DOHH2 (cell line): ENCODE results near the gene SUCO.

Experiments used
- H3F3A ChIP-seq: fragments of 200-600 bp; sonication (generic), shearing (Covaris generic); 2 replicates; pipeline ENCODE4 v1.6.0; 2016; ENCODE audit warnings: antibody characterized with exemption, mild to moderate bottlenecking; ENCODE audit not compliant: control insufficient read depth, insufficient read depth
- H3K27ac ChIP-seq: fragments of 200-600 bp; sonication (generic); 2 replicates; pipeline ENCODE4 v1.5.1; 2014; ENCODE audit warnings: low read depth, mild to moderate bottlenecking, low read length, moderate library complexity
- H3K27me3 ChIP-seq: fragments of 200-600 bp; sonication (generic); 2 replicates; pipeline ENCODE4 v1.6.1; 2014; ENCODE audit warnings: mild to moderate bottlenecking, low read length, mixed read lengths; ENCODE audit not compliant: control insufficient read depth
- H3K36me3 ChIP-seq: fragments of 200-600 bp; sonication (generic); 2 replicates; pipeline ENCODE4 v1.6.1; 2014; ENCODE audit warnings: mild to moderate bottlenecking, low read length, moderate library complexity, mixed read lengths; ENCODE audit not compliant: control insufficient read depth
- H3K4me1 ChIP-seq: fragments of 200-600 bp; sonication (generic); 2 replicates; pipeline ENCODE4 v1.6.1; 2014; ENCODE audit warnings: mild to moderate bottlenecking, low read length, mixed read lengths; ENCODE audit not compliant: control insufficient read depth
- H3K4me2 ChIP-seq: fragments of 200-600 bp; sonication (generic); 2 replicates; pipeline ENCODE4 v1.6.0; 2014; ENCODE audit warnings: mild to moderate bottlenecking, low read length, moderate library complexity
- H3K4me3 ChIP-seq: fragments of 200-600 bp; sonication (generic); 2 replicates; pipeline ENCODE4 v1.5.1; 2014; ENCODE audit warnings: mild to moderate bottlenecking, low read length, mixed read lengths
- H3K79me2 ChIP-seq: fragments of 200-600 bp; sonication (generic); 2 replicates; pipeline ENCODE4 v1.6.1; 2014; ENCODE audit warnings: mild to moderate bottlenecking, low read length, mixed read lengths; ENCODE audit not compliant: control insufficient read depth
- H3K9me2 ChIP-seq: fragments of 200-600 bp; sonication (generic); replicated peaks from 2 replicates; pipeline ENCODE4 v1.6.1; 2014; ENCODE audit warnings: mild to moderate bottlenecking, low read length, mixed read lengths; ENCODE audit not compliant: control insufficient read depth
- H3K9me3 ChIP-seq: fragments of 200-600 bp; sonication (generic); 2 replicates; pipeline ENCODE4 v1.6.1; 2014; ENCODE audit warnings: antibody characterized with exemption, low read length, mixed read lengths; ENCODE audit not compliant: control insufficient read depth, insufficient read depth
- H4K20me1 ChIP-seq: fragments of 200-600 bp; sonication (generic); 2 replicates; pipeline ENCODE4 v1.6.0; 2014; ENCODE audit warnings: low read depth, mild to moderate bottlenecking, antibody characterized with exemption, low read length, moderate library complexity; ENCODE audit not compliant: control insufficient read depth, insufficient read depth
- EZH2phosphoT487 ChIP-seq: fragments of 200-600 bp; sonication (generic); IDR thresholded peaks from 2 replicates; pipeline ENCODE4 v1.6.1; 2017; ENCODE audit warnings: borderline replicate concordance, mild to moderate bottlenecking, antibody characterized with exemption, low read length, moderate library complexity, mixed read lengths
- TF ChIP-seq, protein P1 (sequence below): fragments of 200-600 bp; sonication (generic); IDR thresholded peaks from one replicate; pipeline ENCODE4 v1.5.1; 2014; ENCODE audit warnings: antibody characterized with exemption, mild to moderate bottlenecking, low read depth, low read length; ENCODE audit not compliant: poor library complexity, severe bottlenecking

SUCO gene

DNA sequence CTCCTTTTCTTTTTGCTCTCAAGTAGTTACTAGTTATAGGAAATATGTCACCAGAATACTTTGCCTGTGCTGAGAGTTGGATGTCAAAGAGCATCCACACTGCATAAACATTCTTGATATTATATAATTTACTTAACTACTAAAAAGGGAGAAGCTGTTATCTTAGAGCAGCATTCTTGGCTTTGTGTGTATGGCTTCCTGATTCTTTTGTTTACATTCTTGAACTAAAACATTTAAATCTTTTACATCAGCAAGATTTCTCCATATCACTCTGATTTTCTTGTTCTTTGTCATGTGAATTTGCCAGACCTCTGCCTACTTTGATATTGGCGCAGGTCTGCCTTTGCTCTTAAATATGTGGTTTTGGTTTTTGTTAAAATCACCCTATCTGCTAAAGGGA is 48.8 kb downstream of the SUCO start:
- no peak for TF ChIP-seq EZH2phosphoT487
- TF ChIP-seq, protein P1, sequence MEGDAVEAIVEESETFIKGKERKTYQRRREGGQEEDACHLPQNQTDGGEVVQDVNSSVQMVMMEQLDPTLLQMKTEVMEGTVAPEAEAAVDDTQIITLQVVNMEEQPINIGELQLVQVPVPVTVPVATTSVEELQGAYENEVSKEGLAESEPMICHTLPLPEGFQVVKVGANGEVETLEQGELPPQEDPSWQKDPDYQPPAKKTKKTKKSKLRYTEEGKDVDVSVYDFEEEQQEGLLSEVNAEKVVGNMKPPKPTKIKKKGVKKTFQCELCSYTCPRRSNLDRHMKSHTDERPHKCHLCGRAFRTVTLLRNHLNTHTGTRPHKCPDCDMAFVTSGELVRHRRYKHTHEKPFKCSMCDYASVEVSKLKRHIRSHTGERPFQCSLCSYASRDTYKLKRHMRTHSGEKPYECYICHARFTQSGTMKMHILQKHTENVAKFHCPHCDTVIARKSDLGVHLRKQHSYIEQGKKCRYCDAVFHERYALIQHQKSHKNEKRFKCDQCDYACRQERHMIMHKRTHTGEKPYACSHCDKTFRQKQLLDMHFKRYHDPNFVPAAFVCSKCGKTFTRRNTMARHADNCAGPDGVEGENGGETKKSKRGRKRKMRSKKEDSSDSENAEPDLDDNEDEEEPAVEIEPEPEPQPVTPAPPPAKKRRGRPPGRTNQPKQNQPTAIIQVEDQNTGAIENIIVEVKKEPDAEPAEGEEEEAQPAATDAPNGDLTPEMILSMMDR: no peak
- no peaks in the 10 kb centered on the region for H3K9me3 ChIP-seq
- H4K20me1 ChIP-seq: no peaks in the 10 kb centered on the region; the same call in 1 of the 2 replicates
- H3K4me2 ChIP-seq: no peak overlapping the region
- H3K4me1 ChIP-seq: no peaks in the 10 kb centered on the region; the same call in 1 of the 2 replicates
- no peak overlapping the region for H3K27ac ChIP-seq
- H3K79me2 ChIP-seq: no peaks in the 10 kb centered on the region
- no peak overlapping the region for H3K4me3 ChIP-seq
- no peaks in the 10 kb centered on the region; the same call in 1 of the 2 replicates for H3F3A ChIP-seq
- peaks cover 33% of the 10 kb centered on the region for H3K36me3 ChIP-seq
- no peaks in the 10 kb centered on the region for H3K9me2 ChIP-seq
- H3K27me3 ChIP-seq: no peaks in the 10 kb centered on the region

DNA sequence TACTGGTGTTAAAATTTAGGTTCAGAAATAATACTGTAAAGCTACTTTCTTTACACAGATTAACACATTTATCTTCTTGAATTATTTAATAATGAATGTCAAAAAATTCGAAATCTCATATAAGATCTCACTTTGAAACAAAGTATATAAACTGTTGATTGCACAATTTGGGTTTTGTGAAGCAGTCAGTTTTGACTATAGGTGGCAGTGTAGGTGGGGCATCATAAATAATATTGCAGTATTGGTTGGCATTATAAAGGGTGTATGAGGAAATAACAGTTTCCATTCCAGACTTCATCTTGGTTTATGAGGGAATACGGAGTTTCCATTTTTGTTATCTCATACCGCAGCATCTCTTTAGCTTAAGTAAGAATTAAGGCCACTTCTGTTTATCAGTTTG is 49.9 kb downstream of the SUCO start:
- no peak for TF ChIP-seq EZH2phosphoT487
- TF ChIP-seq, protein P1: peak; percentile 27
- Histone ChIP-seq H3K27me3 (no peaks in the 10 kb centered on the region), H3K9me2 (no peaks in the 10 kb centered on the region), H3F3A (peaks cover 3% of the 10 kb centered on the region; the same call in 1 of the 2 replicates), H3K4me1 (no peaks in the 10 kb centered on the region; the same call in 1 of the 2 replicates), H4K20me1 (no peaks in the 10 kb centered on the region; the same call in 1 of the 2 replicates), H3K79me2 (no peaks in the 10 kb centered on the region), H3K4me3 (no peak overlapping the region), H3K4me2 (no peak overlapping the region), H3K9me3 (no peaks in the 10 kb centered on the region), H3K36me3 (peaks cover 33% of the 10 kb centered on the region), H3K27ac (no peak overlapping the region)

DNA sequence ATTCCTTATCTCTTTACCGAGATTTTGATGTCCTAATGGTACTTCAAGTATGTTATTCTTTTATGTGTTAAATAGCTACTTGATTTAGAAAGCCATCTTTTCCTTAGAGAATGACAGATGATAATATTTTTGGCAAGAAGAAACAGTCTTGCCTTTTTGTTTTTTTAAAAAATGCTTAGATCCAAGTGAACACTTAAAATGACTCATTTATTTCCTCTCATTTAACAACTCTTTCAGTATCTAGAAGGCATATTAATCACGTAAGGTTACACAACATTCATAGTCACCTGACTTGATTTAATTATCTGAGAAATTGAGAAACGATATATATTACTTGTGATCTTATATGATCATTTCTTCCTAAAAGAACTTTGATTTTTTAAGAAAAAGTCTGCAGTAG is 52.4 kb downstream of the SUCO start:
- peaks cover 3% of the 10 kb centered on the region; the same call in 1 of the 2 replicates for H3F3A ChIP-seq
- no peaks in the 10 kb centered on the region for H3K9me2 ChIP-seq
- no peak for TF ChIP-seq EZH2phosphoT487
- TF ChIP-seq, protein P1: no peak
- no peaks in the 10 kb centered on the region for H3K27me3 ChIP-seq
- H3K79me2 ChIP-seq: no peaks in the 10 kb centered on the region
- H4K20me1 ChIP-seq: no peaks in the 10 kb centered on the region; the same call in 1 of the 2 replicates
- H3K4me1 ChIP-seq: no peaks in the 10 kb centered on the region; the same call in 1 of the 2 replicates
- H3K4me2 ChIP-seq: no peak overlapping the region
- peaks cover 35% of the 10 kb centered on the region for H3K36me3 ChIP-seq
- H3K27ac ChIP-seq: no peak overlapping the region
- H3K9me3 ChIP-seq: no peaks in the 10 kb centered on the region
- no peak overlapping the region for H3K4me3 ChIP-seq
